ENCODE data around the gene ADAMTSL2. TPM values are rescaled to one million over a fixed set of nuclear protein-coding genes. Genes with fewer than 3 reads are reported as not detected.
A peak's percentile ranks its signal among the peaks of the same experiment; 100 is the strongest.

The ADAMTSL2 gene
- total and polyA plus RNA-seq, 4 donors = 1.8 to 18.2 (median 7.7) TPM

DNA sequence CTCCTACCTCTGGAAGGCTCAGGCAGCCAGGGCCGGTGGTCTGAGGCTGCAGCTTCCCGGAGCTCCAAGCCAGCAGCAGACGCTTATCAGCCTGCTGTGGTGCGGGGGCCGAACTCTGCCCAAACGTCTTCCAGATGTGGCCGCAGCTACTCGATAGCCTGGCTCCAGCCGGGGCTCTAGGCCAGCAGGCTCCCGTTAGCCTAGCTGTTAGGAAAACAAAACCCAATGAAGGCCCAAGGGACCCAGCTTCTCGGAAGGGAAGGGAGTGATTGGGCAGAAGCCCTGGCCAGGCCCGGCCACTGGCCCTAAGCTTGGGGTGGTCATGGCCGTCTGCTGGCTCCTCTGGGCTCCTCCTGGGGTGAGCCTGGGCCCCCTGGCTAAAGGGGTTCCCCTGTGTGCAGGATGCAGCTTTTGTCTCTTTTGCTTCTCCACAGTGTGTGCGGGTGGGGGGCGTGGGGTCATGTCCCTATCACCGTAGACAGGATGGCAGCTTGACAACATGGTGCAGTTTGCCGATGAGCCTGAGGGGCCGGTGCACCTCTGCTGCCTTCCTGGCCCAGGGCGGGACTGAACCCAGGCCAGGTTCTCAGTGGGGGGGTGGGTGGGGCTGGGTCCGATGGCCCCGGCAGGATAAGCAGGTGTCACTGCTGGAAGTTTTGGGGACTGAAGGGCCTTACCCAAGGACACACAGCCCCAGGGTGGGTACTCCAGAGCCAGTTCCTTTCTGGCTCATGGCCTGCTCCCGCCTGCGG is 28.4 kb upstream of the ADAMTSL2 start:
- Histone ChIP-seq H3K4me1 (ENCODE audit: control insufficient read depth in 4 of 4, insufficient read depth in 4 of 4, low read length in 3 of 4) (peaks cover 14 to 36% (median 24%) of the 10 kb centered on the region in 4 donors), H3K9me3 (ENCODE audit: control insufficient read depth in 4 of 4, low read length in 3 of 4) (peaks cover 0 to 9% (median 1%) of the 10 kb centered on the region in 4 donors), H3K9ac (ENCODE audit: low read depth in 1 of 2, low read length in 2 of 2) (no peak overlapping the region), H3K27me3 (ENCODE audit: control insufficient read depth in 4 of 4, insufficient read depth in 4 of 4, low read length in 3 of 4) (no peaks in the 10 kb centered on the region), H3K27ac (ENCODE audit: low read depth in 1 of 2, low read length in 2 of 2) (peak overlapping the region in 1 of 2 donors; percentile 38), H3K36me3 (ENCODE audit: control insufficient read depth in 4 of 4, insufficient read depth in 3 of 4, low read depth in 1 of 4, low read length in 3 of 4) (no peaks in the 10 kb centered on the region), H3K4me3 (ENCODE audit: low read depth in 1 of 3, low read length in 3 of 3) (no peak overlapping the region)
- 71% methylated on average over 23 of the region's 23 CpGs for WGBS
- TF ChIP-seq NR2F2 (IDR thresholded peaks at IDR 0.05) (no peak), HNF4A (conservative IDR thresholded peaks at IDR 0.05) (no peak), RAD21 (IDR thresholded peaks at IDR 0.05) (no peak), TAF1 (conservative IDR thresholded peaks at IDR 0.05) (no peak), SP1 (IDR thresholded peaks at IDR 0.05) (no peak), YY1 (IDR thresholded peaks at IDR 0.05) (no peak), JUND (IDR thresholded peaks at IDR 0.05) (no peak), GABPA (IDR thresholded peaks at IDR 0.05 in 1 of 2, conservative IDR thresholded peaks at IDR 0.05 in 1 of 2) (no peak), FOXA1 (IDR thresholded peaks at IDR 0.05) (no peak), EGR1 (IDR thresholded peaks at IDR 0.05; ENCODE audit: low read depth in 2 of 2) (no peak), RXRA (IDR thresholded peaks at IDR 0.05) (no peak), FOXA2 (IDR thresholded peaks at IDR 0.05) (no peak), HNF4G (IDR thresholded peaks at IDR 0.05) (no peak), CTCF (IDR thresholded peaks at IDR 0.05; ENCODE audit: low read depth, low read length, missing input control) (no peak), ZBTB33 (IDR thresholded peaks at IDR 0.05) (no peak)
- TF ChIP-seq, protein P1, sequence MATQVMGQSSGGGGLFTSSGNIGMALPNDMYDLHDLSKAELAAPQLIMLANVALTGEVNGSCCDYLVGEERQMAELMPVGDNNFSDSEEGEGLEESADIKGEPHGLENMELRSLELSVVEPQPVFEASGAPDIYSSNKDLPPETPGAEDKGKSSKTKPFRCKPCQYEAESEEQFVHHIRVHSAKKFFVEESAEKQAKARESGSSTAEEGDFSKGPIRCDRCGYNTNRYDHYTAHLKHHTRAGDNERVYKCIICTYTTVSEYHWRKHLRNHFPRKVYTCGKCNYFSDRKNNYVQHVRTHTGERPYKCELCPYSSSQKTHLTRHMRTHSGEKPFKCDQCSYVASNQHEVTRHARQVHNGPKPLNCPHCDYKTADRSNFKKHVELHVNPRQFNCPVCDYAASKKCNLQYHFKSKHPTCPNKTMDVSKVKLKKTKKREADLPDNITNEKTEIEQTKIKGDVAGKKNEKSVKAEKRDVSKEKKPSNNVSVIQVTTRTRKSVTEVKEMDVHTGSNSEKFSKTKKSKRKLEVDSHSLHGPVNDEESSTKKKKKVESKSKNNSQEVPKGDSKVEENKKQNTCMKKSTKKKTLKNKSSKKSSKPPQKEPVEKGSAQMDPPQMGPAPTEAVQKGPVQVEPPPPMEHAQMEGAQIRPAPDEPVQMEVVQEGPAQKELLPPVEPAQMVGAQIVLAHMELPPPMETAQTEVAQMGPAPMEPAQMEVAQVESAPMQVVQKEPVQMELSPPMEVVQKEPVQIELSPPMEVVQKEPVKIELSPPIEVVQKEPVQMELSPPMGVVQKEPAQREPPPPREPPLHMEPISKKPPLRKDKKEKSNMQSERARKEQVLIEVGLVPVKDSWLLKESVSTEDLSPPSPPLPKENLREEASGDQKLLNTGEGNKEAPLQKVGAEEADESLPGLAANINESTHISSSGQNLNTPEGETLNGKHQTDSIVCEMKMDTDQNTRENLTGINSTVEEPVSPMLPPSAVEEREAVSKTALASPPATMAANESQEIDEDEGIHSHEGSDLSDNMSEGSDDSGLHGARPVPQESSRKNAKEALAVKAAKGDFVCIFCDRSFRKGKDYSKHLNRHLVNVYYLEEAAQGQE (IDR thresholded peaks at IDR 0.05) = no peak
- TF ChIP-seq, protein P2, sequence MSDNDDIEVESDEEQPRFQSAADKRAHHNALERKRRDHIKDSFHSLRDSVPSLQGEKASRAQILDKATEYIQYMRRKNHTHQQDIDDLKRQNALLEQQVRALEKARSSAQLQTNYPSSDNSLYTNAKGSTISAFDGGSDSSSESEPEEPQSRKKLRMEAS (IDR thresholded peaks at IDR 0.05) = no peak
- TF ChIP-seq, protein P3, sequence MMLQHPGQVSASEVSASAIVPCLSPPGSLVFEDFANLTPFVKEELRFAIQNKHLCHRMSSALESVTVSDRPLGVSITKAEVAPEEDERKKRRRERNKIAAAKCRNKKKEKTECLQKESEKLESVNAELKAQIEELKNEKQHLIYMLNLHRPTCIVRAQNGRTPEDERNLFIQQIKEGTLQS (IDR thresholded peaks at IDR 0.05) = no peak
- DNase-seq (ENCODE audit: low spot score) = no peak
